Posterior vena cava (tissue), 2 donors: ENCODE data around the gene COG7. TPM values are rescaled to one million over a fixed set of nuclear protein-coding genes. Genes with fewer than 3 reads are reported as not detected.
"Not testable (repeated sequence)": the region's sequence is repeated elsewhere in the genome, so short reads cannot be mapped to it uniquely, and the experiment has no call there.

Experiments used
- DNase-seq: peaks from one replicate; pipeline ENCODE4 v3.0.0-alpha.2; 2020; ENCODE audit warnings: low spot score
- intact Hi-C, 2 donors: fragments of 100-400 bp; cut with DNase I; formaldehyde crosslinking; loops; one replicate each; pipeline versions ENCODE4 v1.14.1 to v1.14.2; 2022 to 2023
- total RNA-seq, 2 donors: library from RNA; stranded (reverse); fragmentation: NEBNext Ultra II Directional; extraction: Animal tissue kit (Norgen Biotek cat#: 25700); gene quantifications; one replicate each; pipeline ENCODE4 v1.2.1, GENCODE V29; 2021
- donor health status: DM: yes; HTN: yes; CAD: no.
- donor health status: DM: yes; HTN: yes; CAD: no.

The COG7 gene
- total RNA-seq, 2 donors from 2014 or later, result 13.5 to 17.4 TPM

DNA sequence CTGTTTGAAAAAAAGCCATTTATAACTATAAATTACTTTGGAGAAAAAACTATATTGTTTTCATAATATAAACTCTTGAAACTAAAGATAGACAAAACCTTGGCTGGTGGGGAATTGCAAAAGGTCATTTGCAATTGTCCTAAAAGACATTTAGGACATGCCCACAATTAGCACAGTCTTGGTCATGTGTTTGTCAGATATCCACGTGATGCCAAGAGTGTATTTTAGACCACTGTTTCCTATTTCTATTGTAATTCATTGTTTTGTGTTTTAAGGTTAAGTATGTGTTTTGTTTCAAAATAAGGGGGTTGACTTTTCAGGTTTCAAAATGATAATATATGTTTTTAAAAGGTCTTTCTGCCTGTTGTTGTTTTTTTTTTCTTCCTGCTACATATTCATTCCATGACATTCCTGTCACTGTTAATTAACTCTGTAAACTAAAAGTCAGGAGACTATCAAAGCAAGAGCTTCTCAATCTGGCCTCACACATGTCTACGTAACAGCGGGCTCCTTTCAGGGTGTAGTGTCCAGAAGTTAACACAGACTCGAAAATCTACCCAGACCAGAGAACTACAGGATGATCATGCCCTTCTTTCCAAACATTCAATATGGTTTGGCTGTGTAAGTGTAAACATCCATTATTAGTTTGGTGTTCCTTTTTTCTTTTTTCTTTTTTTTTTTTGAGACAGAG is 58.7 kb downstream of the COG7 start:
- DNase-seq, result no peak
- intact Hi-C loops, result loop anchor here in 1 of 2 donors (10.0 kb wide), 1 partner anchor 89 kb away; the partner anchor contains the start of gene SCNN1B

DNA sequence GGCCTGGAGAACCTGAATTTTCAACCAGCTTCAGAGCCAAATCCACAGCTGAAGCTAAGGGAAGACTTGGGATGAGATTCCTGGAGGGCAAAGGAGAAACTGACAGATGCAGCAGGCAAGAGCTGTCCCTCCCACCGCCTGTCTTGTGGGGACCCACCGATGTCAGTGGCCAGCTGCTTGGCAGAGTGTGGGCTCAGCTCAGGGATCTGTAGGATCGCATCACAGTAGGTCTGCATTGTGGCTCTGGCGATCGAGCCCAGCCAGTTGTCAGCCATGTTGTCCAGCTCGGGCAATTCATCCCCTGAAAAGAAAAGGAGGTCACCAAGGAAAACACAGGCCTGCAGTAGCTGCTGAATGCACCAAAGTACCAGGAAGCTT is 60.8 kb downstream of the COG7 start:
- intact Hi-C loops, result loop anchor here in 1 of 2 donors (10.0 kb wide), 1 partner anchor 87 kb away; the partner anchor contains the start of gene SCNN1B
- peak; percentile 30 for DNase-seq

DNA sequence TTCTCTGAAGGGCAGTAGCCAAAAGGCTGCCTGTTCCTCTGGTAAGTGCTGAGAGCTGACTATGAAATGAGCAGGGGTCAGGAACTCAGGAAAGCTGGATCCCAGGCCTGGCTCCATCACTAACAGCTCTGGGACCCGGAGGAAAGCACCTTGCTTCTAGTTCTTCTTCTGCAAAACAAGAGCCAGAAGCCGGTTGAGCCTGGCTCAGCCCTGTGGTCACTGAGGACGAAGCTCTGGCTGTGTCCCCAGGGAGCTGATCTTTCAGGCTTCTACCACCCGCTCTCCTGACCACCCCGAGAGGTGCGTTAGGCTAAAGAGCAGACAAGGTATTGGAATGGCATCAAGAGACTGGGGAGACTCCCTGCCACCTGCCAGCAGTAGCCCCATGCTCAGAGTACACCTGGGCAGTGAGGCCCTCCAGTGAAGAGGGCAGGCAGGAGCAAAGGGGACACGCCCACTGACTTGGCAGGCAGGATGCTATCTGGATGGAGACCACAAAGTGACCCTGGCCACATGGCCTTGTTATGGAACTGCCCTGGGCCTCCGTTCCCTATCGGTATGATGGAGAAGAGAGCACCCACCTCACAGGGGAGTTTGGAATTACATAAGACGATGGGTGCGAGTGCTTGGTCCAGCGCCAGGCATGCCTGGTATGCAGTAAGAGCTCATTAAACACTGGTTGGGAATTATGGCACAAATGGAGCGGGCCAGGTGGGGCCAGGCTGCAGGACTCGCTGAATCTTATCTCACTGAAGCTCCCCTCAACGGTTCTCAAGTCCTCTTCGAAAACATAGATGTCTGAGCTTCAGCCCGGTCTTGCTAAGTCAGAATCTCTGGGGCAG is 61.4 kb downstream of the COG7 start:
- intact Hi-C loops, result loop anchor here in 1 of 2 donors (10.0 kb wide), 1 partner anchor 87 kb away; the partner anchor contains the start of gene SCNN1B

DNA sequence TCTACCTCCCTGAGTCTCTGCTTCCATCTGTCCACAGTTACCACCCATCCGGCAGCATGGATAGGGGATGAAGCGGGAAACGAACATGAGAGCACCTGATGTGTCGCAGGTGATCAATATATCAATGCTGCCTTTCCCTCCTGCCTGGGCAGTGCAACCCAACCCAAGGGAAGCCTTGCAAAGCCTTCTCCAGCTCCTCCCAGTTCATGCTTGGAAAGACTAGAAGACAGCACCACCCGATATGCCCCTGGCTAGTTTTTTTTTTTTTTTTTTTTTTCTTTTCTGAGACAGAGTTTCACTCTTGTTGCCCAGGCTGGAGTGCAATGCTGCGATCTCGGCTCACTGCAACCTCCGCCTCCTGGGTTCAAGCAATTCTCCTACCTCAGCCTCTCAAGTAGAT is 63.1 kb downstream of the COG7 start:
- intact Hi-C loops, result loop anchor here in 1 of 2 donors (10.0 kb wide), 1 partner anchor 85 kb away; the partner anchor contains the start of gene SCNN1B

More for the DNA sequence above, 61.4 kb downstream of the COG7 start:
- DNase-seq, result peak; percentile 55

DNA sequence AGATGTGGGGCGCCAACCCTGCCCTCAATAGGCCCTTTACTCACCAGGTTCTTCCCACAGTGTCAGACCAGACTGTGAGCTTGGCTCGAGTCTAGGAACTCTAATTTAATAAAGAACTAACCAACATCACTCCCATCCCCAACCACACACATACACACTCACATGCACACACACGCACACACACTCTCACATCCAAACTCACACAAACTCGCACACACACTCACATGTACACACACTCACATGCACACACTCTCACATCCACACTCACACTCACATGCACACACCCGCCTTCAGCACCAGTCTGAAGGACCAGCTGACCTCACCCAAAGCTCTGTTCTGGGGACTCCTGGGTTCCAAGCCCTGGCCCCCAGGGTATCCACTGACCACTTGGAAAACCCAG is 63.8 kb downstream of the COG7 start:
- intact Hi-C loops, result no loop called here
- no peak for DNase-seq

More for the DNA sequence above, 63.1 kb downstream of the COG7 start:
- not testable (repeated sequence) for DNase-seq

DNA sequence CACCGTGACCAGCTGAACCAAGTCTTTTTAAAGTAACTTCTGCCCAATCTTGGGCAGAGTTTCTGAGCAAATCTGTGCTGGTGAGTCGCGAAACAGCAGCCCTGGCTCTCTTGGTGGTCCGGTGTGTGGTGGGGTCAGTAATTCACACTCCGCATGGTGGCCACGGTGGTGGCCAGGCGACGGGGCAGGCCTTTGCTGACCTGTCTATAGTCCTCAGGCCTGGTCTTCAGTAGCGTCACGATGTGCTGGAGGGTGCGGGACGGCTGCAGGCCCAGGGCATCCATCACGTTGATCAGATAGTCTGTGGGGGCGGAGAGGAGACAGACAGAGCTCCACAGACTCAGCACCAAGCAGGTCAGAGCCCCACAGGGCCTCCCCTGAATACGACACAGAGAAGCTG is 64.2 kb downstream of the COG7 start:
- DNase-seq, result peak; percentile 73
- intact Hi-C loops, result no loop called here

DNA sequence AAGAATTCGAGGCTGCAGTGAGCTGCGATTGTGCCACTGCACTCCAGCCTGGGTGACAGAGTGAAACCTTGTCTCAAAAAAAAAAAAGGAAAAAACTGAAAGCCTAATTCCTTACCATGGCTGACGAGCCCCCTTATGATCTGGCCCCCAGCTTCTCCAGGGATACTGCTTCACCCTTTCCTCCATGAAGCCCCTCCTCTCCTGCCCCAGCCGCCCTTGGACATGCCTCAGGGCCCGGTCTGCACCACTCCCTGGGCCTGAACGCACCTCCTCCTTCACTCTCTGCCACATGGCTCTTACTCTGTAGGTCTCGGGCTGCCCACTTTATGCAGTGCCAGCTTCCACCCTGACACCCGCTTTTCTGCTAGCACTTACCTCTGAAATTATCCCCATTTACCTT is 65.3 kb downstream of the COG7 start:
- no peak for DNase-seq
- intact Hi-C loops, result no loop called here

DNA sequence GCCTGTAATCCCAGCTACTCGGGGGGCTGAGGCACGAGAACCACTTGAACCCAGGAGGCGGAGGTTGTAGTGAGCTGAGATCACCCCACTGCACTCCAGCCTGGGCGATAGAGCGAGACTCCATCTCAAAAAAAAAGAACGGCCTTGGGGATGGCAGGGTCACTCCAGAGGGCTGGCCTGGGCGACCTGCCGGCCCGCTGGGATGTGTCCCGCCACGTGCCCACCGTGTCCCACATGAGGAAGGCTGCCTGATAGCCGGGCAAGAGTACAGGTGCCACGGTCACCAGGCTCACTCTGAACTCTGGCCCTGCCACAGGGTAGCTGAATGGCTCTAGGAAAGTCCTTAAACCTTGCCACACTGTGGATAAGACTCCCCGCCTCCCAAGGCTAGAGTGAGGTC is 67.5 kb downstream of the COG7 start:
- DNase-seq, result no peak
- intact Hi-C loops, result loop anchor here in 1 of 2 donors (1.0 kb wide), 1 partner anchor 41 kb away; no protein-coding TSS in a partner anchor

DNA sequence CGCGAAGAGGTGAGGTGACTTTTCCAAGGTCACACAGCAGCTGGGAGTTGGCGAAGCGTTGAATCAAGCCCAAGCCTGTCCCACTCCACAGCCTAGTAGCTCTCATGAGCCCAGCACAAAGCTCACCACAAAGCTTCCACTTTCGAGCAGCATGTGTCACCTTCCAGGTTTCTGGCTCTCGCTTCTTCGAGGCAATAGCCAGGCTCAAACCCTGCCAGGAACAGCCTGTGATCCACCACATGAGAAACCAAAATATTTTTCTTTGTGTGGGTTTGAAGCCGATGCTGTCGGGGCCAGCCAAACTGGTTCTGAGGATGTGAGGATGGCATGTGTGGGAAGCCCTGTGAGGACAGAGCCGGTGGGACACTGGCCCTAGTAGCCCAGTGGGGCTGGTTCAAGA is 68.1 kb downstream of the COG7 start:
- DNase-seq, result peak; percentile 28
- intact Hi-C loops, result loop anchor here in 1 of 2 donors (1.0 kb wide), 1 partner anchor 41 kb away; no protein-coding TSS in a partner anchor

DNA sequence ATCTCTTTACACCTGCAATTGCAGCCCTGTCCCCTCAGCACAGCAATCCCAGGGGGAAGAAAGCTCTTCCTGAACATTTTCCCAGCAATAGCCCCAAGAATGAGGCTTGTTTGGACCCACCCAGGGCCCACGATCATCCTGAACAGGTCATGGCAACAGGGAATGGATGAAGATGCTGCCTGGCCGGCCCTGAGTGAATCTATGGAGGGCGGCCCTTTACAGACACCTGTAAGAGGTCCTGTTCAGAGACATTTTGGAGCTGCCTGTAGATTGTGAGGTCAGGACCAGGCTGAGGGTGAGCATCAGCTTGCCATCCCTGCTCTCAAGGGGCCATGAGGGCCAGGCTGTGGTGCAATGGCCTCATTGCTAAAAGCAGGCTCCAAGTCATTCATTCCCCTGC is 69.1 kb downstream of the COG7 start:
- DNase-seq, result peak; percentile 53
- intact Hi-C loops, result no loop called here

DNA sequence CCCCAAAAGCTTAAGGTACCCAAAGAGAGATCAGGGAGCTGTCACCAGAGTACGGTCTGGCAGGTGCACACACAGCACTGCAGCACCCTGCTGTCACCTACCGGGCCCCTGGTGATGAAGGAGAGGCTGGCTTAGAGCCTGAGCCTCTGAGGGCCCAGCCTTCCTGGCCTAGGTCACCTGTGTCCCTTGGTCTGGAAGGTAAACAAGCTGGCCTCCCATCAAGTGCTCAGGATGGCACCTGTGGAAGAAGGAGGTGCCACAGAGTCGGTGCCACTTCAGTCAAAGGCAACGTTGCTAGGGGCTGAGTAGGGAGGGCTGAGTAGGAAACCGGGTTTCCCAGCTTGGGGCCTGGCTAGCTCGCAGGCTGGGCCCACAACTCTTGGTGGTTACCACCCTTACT is 70.7 kb downstream of the COG7 start:
- peak; percentile 14 for DNase-seq
- intact Hi-C loops, result no loop called here

DNA sequence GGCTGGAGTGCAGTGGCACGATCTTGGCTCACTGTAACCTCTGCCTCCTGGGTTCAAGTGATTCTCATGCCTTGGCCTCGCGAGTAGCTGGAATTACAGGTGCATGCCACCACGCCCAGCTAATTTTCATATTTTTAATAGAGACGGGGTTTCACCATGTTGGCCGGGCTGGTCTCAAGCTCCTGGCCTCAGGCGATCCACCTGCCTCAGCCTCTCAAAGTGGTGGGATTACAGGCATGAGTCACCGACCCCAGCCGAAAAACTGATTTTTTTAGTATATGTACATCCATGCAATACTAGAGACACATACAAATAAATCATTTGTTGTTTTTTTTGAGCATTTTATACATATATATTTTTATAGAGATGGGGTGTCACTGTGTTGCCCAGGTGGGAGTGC is 71.3 kb downstream of the COG7 start:
- peak; percentile 66 for DNase-seq
- intact Hi-C loops, result not testable (repeated sequence)

DNA sequence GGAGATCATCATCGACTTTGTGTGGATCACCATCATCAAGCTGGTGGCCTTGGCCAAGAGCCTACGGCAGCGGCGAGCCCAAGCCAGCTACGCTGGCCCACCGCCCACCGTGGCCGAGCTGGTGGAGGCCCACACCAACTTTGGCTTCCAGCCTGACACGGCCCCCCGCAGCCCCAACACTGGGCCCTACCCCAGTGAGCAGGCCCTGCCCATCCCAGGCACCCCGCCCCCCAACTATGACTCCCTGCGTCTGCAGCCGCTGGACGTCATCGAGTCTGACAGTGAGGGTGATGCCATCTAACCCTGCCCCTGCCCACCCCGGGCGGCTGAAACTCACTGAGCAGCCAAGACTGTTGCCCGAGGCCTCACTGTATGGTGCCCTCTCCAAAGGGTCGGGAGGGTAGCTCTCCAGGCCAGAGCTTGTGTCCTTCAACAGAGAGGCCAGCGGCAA is 72.5 kb downstream of the COG7 start:
- intact Hi-C loops, result no loop called here
- DNase-seq, result peak; percentile 73

DNA sequence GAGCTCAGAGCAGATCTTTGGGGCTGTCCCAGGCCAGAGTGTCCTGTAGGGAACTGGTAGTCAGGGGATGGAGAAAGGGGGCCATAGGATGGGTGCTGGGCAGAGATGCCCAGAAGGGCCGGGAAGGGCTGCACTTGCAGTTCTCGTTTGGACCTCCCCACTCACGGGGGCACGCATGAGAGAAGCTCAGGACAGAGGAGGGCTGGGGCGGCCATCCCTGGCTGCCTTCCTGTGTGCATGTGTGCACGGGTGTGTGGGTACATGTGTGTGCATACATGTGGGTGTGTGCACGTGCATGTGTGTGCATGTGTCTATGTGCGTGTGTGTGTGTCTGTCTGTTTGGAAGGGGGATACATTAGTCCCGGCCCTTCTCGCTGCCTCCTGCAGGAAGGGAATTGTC is 73.3 kb downstream of the COG7 start:
- peak; percentile 48 for DNase-seq
- intact Hi-C loops, result no loop called here

DNA sequence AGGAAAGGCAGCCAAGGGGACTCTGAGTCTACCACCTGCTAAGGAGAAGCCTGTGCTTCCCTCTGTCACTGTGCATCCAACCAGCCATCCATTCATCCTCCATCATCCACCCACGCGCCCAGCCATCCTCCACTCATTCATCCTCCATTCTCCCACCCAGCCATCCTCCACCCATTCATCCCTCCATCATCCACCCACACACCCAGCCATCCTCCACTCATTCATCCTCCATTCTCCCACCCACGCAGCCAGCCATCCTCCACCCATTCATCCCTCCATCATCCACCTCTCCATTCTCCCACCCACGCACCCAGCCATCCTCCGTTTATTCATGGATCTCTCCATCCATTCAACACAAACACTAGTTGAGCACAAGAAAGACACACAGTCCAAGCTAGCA is 74.1 kb downstream of the COG7 start:
- intact Hi-C loops, result no loop called here
- peak; percentile 55 for DNase-seq

DNA sequence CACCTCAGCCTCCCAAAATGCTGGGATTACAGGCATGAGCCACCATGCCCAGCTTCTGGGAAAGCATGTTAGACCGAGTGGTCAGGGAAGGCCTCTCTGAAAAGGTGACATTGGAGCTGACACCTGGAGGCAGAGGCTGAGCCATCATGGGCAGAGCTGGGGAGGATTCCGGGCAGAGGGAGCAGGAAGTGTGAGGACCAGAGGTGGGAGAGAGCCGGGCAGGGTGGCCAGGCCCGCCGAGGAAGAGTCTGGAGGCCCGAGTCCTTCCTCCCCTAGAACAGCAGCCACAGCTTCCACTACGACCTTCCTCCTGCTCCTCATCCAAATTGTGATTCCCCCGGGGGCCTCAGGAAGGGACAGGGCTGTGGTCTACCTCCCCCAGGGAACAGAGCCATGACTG is 74.7 kb downstream of the COG7 start:
- DNase-seq, result no peak
- intact Hi-C loops, result no loop called here

DNA sequence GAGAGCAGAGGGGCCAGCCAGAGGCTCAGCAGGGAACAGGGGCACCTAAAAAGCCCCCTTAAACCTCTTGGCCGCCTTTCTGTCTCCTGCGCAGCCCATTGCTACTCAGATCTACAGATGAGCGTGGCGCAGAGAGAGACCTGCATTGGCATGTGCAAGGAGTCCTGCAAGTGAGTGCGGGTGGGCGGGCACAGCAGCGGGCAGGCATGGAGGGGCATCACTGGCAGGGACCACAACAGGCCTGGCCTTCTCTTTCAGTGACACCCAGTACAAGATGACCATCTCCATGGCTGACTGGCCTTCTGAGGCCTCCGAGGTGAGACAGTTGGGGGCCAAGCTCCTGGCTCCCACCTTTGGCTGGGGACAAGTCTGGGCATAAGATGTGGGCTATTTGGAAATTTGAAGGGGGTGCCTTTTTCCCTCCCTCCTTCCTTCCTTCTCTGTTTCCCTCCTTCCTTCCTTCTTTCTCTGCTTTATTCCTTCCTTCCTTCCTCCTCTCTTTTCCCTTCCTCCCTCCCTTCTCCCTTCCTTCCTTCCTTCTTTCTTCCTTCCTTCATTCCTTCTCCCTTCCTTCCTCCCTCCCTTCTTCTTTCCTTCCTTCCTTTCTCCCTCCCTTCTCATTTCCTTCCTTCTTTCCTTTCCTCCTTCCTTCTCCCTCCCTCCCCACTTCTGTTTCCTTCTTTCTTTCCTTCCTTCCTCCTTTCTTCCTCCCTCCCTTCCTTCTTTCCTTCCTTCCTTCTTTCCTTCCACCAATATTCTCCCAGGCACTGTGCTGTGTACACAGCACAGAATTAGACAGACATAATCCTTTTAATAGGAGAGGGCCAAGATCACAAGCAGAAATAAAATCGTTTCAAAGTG is 75.7 kb downstream of the COG7 start:
- intact Hi-C loops, result no loop called here
- no peak for DNase-seq

DNA sequence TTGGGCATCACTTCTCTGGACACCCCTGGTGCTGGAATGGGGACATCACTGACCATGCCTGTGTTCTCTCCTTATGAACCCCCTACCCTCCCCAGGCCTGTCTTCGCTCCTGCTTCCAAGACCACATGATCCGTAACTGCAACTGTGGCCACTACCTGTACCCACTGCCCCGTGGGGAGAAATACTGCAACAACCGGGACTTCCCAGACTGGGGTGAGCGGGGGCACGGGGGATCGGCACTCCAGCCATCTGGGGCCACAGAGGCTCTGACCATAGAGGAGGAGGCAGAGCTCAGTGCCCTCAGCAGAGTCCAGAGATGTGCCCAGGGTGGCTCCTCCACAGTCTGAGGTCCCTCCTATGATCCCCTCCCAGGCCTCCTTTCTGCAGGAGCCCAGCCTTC is 77.3 kb downstream of the COG7 start:
- DNase-seq, result no peak
- intact Hi-C loops, result no loop called here
